NCI-H2196 treated with DMSO at 0.1 percent for 48 hours (cell line): ENCODE results near the gene KIAA1217.

Source experiments
- DNase-seq: peaks from one replicate; lab custom pipeline; 2025; ENCODE audit not compliant: unreplicated experiment; lab: John Stamatoyannopoulos, UW

Gene KIAA1217

GRCh38 chr10:24240041-24240751 lies 31.3 kb downstream of the KIAA1217 start:
- DNase-seq, result no peak

DNA sequence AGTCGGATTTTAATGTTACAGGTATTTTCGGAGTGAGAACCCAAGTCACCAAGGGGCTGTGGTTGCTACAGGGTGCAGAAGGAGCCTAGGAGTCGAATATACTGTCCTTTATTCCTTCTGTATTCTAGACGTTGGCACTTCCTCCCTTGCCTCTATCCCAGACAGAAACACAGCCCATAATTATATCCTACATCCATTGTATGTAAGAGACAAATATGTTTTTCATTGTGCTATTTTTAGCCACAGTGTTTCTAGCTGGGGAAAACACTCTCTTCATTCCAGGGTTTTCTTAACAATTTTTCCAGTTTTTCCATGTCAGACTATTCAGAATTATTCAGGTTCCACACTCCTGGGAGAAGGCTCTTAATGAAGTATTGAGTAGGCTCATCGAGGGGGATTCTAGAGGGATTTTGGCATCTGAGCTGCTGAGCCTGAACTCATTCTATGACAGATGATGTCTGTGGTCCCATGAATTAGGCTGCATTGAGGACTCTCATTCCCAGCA lies 32.6 kb downstream of the KIAA1217 start:
- DNase-seq, result no peak

DNA sequence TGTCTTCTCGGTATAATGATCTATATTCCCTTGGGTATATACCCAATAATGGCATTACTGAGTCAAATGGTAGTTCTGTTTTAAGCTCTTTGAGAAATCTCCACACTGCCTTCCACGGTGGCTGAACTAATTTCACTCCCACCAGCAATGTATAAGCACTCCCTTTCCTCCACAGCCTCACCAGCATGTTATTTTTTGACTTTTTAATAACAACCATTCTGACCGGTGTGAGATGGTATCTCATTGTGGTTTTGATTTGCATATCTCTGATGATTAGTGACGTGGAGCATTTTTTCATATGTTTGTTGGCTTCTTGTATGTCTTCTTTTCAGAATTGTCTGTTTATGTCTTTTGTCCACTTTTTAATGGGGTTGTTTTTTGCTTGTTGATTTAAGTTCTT lies 33.6 kb downstream of the KIAA1217 start:
- DNase-seq, result no peak

GRCh38 chr10:24246365-24246764 lies 37.4 kb downstream of the KIAA1217 start:
- no peak for DNase-seq

GRCh38 chr10:24247841-24248240 lies 38.9 kb downstream of the KIAA1217 start:
- no peak for DNase-seq

- no peak for DNase-seq
Observed at GRCh38 chr10:24249829-24250415, 41.0 kb downstream of the KIAA1217 start.

- DNase-seq, result no peak
Observed at GRCh38 chr10:24251547-24251946, 42.6 kb downstream of the KIAA1217 start.

- DNase-seq, result no peak
Observed at GRCh38 chr10:24254180-24254579, 45.2 kb downstream of the KIAA1217 start.

- DNase-seq, result no peak
Observed at GRCh38 chr10:24255115-24255880, 46.4 kb downstream of the KIAA1217 start.

DNA sequence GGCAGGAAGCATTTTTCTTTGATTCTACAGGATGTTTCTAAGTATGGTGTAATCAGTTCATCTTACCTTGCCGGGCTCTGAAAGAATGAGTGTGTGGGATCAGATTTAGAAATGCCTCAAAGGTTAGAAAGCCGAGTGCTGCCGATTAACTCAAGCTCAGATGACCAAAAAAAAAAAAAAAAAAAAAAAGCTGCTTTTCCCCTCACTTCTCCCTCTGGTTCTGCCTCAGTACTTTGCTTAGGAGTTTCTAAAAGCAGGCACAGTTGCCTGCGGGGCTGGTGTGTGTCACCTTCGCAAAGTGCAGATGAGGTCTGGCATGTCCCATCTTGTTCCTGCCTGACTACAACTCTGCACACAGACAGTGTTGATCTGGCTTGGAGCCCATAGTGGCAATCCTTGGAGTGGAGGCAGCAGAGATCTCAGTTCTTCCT lies 47.0 kb downstream of the KIAA1217 start:
- DNase-seq, result no peak

- DNase-seq, result no peak
Observed at GRCh38 chr10:24256619-24257107, 47.7 kb downstream of the KIAA1217 start.

GRCh38 chr10:24257588-24257987 lies 48.6 kb downstream of the KIAA1217 start:
- no peak for DNase-seq

GRCh38 chr10:24259365-24260130 lies 50.6 kb downstream of the KIAA1217 start:
- no peak for DNase-seq

DNA sequence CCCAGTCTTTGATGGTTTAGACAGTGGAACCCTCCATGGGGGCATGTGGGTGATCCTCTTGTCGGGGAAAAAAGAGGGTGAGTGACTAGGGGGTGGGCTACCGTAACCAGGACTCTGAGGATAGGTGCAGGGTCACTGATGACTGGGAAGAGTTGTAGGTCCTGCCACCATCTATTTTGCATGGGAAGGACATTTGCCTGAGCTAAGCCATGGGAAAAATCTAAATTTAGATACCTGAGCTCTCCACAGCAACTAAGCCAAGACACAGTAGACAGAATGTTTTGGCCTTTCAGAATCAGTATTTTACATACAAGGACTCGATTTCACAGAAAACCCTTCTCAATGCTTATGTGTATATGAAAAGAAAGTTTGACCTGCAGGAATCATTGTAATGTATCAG lies 52.7 kb downstream of the KIAA1217 start:
- DNase-seq, result no peak

DNA sequence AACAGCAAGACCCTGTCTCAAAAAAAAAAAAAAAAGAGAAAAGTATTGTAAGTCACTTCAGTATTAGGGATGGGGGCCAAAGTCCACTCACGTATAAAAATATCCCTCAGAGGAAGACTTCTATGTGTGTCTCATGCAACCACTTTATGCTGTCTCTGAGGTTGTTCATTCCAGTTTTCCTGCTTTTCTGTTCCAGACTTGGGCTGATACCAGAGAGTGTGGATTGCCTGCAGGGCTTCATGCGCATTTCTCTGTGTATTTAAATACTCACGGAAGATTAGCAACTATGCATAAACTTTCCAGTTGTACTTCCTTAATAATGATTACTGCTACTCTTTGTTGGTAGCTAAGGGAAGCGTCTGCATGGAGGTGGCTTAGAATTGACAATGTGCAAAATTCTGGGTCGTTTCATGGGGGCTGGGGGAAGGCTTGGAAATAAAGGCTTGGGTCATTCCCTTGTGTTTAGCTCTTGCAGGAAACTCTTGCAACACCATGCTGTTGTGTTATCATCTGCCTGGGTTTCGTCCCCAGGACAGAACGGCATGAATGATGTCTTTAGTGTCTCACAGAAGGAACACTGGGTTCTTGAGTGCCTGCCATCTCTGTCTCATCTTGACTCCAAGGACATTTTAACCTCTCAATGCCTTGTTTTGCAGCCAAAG lies 54.1 kb downstream of the KIAA1217 start:
- DNase-seq, result no peak

DNA sequence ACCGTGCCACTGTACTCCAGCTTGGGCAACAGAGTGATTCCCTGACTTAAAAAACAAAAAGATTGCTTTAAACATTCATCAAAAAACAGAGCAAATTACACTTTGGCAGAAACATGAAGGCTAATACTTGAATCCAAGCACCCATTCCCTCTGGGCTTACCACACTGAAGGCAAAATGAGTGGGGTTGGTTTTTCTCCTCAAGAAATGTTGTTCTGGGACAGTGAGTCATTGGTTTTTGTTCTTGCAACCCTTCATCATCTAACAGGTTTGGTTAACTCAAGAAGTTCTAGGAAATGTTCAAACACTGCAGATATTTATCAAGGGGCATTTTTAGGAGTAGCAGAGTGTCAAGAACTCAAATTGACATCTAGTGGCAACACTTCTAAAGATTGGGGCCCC lies 60.5 kb downstream of the KIAA1217 start:
- no peak for DNase-seq

GRCh38 chr10:24272374-24272773 lies 63.4 kb downstream of the KIAA1217 start:
- DNase-seq, result no peak

DNA sequence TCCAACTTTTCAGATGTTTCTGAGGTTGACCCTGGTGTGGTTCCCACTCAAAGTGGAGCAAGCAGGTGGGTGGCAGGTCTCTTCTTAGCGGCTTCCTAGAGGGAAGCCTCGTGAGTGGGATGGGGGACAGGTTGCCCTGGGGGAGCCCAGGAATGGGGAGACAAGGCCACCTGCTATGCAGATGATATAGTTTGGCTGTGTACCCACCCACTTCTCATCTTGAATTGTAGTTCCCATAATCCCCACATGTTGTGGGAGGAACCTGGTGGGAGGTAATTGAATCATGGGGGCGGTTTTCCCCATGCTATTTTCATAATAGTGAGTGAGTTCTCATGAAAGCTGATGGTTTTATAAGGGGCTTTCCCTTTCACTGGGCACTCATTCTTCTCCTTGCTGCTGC lies 68.3 kb downstream of the KIAA1217 start:
- DNase-seq, result no peak

DNA sequence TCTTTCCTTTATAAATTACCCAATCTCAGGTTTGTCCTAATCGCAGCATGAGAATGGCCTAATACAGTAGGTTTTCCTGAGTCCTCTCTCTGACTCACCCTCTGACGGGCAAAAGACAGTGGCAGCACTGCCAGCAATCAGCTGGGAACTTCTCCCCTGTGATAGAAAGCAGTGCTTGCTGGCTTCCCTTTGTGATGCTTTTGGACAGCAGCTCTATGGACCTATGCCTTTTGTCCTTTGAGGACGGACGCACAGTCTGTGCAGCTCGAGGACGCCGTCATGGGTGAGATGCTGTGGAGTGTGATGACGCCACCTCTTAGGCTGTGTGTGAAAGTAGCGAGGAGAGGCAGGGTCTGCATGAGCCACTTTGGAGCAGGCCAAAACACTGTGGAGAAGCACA lies 68.8 kb downstream of the KIAA1217 start:
- no peak for DNase-seq

DNA sequence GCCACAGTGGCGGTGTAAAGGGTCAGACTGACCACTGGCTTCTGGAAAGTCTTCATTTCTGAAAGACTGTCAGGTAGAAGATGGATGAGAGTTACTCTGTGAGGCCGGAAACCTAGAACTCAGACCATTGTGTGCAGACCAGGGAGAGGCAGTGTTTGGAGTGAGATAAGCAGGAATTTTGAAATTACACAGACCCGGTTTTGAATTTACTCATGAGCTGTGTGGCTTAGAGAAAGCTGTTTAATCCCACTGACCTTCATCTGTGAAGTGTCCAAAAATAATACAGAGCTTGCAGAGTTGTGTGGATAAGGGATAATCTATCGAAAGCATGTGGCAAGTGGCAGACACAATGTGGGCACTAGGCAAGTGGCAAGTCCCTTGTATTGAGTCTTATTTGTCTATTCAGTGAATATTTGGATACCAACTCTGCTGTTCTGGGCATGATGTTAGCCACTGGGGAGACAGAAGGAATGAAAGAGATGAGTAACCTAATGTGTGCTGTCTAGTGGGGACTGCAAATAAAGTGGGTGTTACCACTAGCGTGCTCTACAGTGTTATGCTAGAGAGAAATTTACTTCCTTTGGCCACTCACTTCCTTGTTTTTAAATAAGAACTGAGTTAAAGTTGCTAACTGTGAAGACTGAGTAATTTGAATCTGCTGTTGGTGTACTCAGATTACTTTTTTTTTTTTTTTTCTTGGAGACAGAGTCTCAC lies 69.4 kb downstream of the KIAA1217 start:
- DNase-seq, result no peak
